ENCODE results near the gene ADCY9.

GRCh38 chr16:3965781-3966582 lies 150.3 kb downstream of the ADCY9 start:
- no peak for TF ChIP-seq POLR2A (IDR thresholded peaks at IDR 0.05)
- no peak for TF ChIP-seq CTCF (IDR thresholded peaks at IDR 0.05)
